Hematopoietic multipotent progenitor cell treated with erythropoietin and hydrocortisone succinate and interleukin-3 and kit ligand, for 4 days (in vitro differentiated cells): ENCODE data around the gene PPTC7.
A peak's percentile ranks its signal among the peaks of the same experiment; 100 is the strongest.
"Not testable (repeated sequence)": the region's sequence is repeated elsewhere in the genome, so short reads cannot be mapped to it uniquely, and the experiment has no call there.

Experiments
- DNase-seq: peaks from one replicate; pipeline ENCODE4 v3.0.0-alpha.2; 2015

Gene PPTC7

GRCh38 chr12:110585231-110585799 is 2.2 kb upstream of the PPTC7 start:
- peak; percentile 87 for DNase-seq

DNA sequence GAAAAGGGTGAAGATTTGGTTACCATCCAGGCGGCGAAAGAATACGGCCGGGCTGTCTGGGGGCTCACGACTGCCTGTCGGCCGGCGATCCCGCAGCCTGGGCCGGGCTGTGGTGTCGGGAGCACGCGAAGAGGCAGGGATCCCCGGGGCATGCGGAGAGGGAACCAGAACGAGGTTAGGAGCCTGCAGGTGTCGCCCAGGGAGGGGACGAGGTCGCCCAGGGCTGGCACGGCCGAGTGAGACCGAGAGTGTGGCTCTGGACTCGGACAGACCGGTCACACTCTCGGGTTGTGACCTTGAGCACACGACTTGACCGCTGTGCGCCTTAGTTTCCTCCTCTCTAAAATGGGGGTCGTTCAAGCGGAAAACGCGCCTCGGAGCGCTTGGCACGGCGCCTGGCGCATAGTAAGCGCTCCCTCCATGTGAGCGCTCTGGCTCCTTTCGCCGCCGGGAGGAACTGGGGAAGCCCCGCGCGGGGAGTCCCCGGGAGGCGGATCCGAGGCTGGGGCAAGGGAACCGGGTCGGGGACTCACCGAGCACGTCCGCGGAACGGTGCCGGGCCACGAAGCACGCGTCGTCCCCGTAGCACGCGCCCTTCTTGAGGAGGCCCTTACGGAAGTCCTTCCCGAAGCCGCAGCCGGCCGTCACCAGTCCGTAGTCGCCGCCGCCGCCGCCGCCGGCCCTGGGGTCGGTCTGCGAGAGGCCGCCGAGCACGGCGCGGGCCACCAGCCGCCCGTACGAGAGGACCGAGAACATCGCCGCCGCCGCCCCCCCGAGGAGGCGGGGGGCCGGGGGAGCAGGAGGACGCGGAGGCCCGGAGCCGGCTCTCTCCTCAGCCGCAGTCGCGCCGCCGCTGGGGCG is 612 bp downstream of the PPTC7 start:
- peak; percentile 76 for DNase-seq

- DNase-seq: peak; percentile 29
Measured at GRCh38 chr12:110581931-110582275, 1.2 kb downstream of the PPTC7 start.

- no peak for DNase-seq
Measured at GRCh38 chr12:110579535-110580253, 3.4 kb downstream of the PPTC7 start.

DNA sequence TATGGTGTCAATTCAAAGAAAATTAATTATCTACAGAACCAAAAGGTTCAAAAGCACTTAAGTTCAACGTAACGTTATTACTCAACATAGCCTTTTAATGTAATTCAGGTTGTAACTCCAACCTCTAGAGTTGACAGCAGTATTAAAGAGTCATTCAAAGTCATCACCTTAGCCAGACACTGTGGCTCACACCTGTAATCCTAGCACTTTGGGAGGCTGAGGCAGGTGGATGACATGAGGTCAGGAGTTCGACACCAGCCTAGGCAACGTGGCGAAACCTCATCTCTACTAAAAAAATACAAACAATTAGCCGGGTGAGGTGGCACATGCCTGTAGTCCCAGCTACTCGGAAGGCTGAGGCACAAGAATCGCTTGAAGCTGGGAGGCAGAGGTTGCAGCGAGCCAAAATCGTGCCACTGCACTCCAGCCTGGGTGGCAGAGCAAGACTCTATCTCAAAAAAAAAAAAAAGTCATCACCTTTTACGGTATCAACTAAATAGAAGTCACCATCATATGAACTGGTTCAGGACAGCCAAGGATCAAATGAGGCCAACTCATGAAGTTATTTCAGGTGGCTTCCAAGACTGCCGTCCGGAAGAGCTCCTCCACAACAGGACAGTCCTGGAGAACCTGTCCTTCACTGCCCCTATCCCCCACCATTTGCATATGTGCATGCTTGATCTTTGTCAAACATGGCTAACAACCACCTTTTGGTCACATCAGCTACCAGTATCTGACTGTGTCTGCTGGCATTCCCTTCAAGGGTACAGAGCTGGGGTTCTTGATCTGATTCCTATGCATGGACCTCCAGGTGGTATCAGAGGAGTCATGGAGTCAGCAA is 4.2 kb downstream of the PPTC7 start:
- DNase-seq: no peak

DNA sequence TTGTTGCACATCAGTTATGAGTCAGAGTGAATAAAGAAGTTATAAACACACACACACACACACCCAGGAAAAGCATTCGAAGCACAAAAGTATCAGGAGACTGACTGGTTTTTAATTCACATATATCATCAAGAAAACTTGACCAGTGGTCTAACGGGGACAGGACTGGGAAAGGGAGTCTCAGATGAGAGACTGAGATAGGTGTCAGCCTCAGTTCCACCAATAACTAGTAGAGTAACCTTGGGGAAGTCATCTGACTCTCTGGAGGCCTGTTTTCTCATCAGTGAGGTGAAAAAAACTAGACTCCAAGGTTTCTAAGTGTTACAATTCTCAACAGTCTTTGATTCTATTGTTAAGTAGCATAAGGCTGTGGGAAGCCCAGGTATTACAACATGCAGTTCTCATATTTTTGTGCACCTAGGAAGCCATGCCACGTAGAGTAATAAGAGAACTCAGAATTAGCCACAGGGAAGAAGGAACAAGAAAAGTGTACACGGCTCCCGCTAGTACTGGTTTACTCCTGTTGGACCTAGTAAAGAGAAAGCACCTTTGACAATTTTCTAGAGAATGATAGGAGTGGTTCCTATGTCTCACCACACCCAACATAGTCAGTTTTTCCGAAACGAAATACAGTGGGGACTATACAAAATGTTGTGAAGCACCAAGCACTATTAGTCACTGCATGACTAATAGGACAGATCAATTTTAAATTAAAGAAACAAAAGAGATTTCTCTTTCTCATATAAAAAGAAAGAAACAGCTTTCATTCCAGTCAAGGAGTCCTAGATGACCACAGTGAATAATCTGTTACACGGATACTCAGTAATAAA is 5.0 kb downstream of the PPTC7 start:
- DNase-seq: peak; percentile 62

- no peak for DNase-seq
Measured at GRCh38 chr12:110576504-110576903, 6.6 kb downstream of the PPTC7 start.

GRCh38 chr12:110575326-110575725 is 7.8 kb downstream of the PPTC7 start:
- DNase-seq: no peak

GRCh38 chr12:110574717-110575230 is 8.3 kb downstream of the PPTC7 start:
- DNase-seq: not testable (repeated sequence)

- no peak for DNase-seq
Measured at GRCh38 chr12:110574044-110574443, 9.1 kb downstream of the PPTC7 start.

DNA sequence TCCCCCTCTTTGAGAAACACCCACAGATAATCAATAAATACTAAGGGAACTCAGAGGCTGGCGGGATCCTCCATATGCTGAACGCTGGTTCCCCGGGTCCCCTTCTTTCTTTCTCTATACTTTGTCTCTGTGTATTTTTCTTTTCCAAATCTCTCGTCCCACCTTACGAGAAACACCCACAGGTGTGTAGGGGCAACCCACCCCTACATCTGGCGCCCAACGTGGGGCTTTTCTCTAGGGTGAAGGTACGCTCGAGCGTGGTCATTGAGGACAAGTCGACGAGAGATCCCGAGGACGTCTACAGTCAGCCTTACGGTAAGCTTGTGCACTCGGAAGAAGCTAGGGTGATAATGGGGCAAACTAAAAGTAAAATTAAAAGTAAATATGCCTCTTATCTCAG is 12.3 kb downstream of the PPTC7 start:
- DNase-seq: not testable (repeated sequence)

DNA sequence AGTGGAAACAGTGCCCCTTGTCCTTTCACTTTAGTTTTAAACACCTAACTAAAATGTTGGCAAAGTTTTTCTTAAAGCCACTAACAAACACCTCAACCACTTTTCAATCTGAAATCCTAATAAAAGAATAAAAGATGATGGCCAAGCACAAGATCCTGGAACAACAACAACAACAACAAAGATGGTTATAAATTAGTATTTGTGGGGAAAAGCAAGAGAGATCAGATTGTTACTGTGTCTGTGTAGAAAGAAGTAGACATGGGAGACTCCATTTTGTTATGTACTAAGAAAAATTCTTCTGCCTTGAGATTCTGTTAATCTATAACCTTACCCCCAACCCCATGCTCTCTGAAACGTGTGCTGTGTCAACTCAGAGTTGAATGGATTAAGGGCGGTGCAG is 13.3 kb downstream of the PPTC7 start:
- not testable (repeated sequence) for DNase-seq

GRCh38 chr12:110568752-110569151 is 14.4 kb downstream of the PPTC7 start:
- DNase-seq: no peak

DNA sequence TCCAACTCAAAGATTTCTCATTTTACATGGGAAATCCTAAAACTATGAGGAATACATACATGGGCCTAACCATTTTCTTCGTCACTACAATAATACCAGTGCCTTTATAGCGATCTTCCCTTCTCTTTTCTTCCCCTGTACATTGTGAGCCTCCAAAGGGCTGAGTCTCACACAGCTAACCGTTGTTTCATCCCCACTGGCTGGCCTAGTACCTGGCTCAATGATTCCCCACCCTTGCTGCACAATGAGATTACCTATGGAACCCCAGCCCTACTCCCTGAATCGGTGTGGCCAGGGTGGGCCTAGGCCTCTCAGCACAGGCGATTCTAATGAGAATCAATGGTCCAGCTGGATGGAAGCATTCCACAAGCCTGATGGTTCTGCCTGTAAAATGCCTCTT is 16.1 kb downstream of the PPTC7 start:
- DNase-seq: no peak

DNA sequence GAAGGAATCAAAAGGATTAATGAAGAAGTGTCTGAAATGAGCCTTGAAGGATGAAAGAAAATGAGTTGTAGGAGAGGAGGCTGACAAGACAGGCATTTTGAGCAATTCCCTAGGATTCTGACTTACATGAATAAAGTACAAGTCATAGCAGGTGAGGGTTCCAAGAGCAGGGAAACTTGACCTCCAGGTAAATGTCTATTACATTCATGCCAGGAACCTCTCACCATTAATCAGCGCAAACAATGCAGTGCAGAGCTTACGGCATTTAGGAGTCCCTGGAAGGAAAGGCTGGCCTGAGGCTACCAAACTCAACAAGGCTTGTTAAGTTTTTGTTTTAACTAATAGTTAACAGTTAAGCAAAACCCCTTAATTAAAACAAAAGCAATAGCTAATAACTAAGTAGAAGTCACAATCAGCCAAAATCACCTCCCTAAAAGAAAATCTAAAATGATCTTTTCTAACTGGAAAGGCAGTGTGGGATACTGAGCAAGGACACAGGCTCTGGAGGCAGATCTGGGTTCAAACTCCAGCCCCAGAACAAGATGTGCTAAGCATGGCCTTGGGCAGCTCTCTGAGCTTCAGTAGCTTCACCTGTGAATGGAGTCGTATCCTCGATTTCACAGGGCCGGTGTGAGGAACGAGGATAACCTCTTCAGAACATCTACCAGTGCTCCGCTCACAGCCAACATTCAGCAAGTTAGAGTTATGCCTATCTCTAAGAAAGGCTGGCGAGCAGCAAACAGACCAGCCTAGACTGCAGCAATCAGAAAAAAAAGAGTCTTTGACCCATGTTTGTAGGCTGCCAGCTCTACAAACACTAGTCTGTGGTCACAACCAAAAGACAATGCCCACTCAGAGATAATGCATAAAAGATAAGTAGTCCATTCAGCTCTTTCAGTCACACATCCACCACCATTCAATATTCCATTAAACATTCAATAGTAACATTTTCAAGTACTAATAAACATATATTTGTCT is 16.9 kb downstream of the PPTC7 start:
- DNase-seq: peak; percentile 86

DNA sequence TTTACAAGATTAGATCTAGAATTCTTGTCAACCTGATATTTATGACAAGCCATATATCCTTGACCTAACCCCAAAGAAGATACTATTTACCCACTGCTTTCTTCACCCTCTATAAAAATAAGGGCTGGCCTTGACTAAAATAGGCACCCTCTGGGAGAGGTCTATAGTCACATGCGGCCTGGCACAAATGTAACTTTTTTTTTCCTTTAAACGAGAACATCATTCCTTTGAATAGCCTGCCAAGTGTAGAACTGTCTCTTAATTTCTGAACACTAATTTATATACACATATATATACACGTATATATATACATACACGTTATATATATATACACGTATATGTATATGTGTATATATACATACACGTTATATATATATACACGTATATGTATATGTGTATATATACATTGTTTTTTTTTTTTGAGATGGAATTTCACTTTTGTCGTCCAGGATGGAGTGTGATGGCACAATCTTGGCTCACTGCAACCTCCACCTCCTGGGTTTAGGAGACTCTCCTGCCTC is 18.6 kb downstream of the PPTC7 start:
- DNase-seq: no peak

DNA sequence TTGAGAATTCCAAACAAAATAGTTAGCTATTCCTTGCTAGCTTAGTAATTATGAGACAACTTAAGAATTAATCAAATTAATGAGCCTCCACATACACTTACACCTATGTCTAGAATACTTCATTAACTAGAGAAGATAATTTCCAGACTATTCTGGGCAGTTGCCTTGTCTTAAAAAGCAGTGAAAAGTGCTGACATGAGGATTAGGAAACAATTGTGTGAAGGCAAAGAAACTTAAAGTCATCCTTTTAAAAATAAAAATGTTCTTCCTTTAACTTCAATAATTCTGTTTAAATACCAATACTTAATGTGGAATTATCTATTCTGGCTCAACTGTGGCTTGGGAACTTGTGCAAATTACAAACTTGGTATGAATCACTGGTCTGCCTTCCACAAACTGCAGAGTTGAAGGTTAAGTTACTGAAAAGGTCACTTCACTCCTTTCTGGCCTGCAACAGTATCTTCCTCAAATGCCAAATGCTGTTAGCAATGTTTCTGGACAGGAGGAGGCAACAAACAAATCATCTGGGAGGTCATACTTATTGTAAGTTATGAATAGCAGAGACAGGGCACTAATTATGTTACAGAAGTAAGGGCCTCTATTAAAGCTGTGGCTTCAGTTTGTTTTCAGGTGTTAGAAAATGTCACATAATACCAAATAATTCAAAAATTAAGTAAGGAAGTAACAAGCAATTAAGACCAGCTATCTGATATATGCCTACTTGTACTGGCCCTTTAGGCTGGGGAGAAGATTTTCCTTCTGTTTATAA is 19.2 kb downstream of the PPTC7 start:
- no peak for DNase-seq

- peak; percentile 53 for DNase-seq
Measured at GRCh38 chr12:110562386-110562785, 20.7 kb downstream of the PPTC7 start.

- no peak for DNase-seq
Measured at GRCh38 chr12:110561471-110562201, 21.5 kb downstream of the PPTC7 start.
